ENCODE data around the gene ARL9.
"Not testable (repeated sequence)": the region's sequence is repeated elsewhere in the genome, so short reads cannot be mapped to it uniquely, and the experiment has no call there.

The ARL9 gene, protein sequence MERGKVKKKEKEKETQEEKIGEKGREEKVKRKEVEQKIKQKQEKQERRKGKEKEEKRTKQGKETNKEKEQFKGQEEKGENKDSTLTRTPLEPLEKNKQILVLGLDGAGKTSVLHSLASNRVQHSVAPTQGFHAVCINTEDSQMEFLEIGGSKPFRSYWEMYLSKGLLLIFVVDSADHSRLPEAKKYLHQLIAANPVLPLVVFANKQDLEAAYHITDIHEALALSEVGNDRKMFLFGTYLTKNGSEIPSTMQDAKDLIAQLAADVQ

DNA sequence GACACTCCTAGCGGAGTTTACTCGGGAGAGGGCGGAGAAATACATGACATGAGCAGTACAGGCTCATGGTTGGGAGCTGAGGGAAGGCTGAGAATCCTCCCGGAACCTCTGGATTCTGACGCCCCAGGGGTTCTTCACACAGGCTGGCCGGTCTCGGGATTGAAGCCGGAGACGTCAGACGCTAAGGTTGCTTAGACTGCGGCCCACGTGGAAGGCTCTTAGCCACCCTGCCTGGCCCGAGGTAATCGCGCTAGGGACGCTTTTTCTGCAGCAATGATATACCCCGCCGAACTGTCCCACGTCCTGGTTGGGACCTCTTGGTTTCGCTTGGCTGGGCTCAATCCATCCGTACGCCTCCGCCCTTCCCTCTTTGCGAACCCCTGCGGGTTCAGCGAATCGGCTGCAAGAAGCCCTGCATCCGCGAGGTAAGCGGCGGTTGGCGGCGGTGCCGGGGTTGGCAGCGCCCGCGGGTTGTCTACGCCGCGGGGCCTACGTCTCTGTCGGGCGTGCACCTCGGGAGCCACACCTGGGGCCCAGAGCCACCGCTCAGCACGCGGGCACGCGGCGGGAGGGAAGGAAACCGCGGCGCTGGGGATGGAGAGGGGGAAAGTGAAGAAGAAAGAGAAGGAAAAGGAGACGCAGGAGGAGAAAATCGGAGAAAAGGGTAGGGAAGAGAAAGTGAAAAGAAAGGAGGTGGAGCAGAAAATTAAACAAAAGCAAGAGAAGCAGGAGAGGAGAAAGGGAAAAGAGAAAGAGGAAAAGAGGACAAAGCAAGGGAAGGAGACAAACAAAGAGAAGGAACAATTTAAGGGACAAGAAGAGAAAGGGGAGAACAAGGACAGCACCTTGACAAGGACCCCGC lies at the start of gene ARL9:
ARL9 (plus strand) TSS at position 523 of the 862 bp plus-strand sequence; CDS start at position 595, 72 bp downstream.
- peak within 1 kb of the TSS in 1 of 2 donors; percentile 28 for H3K27ac ChIP-seq (ENCODE audit: low read depth in 2 of 2, low read length in 2 of 2)
- H3K27me3 ChIP-seq (ENCODE audit: control insufficient read depth in 2 of 2, insufficient read depth in 2 of 2, low read length in 2 of 2), result peaks cover 0 to 2% of the 10 kb centered on the region in 2 donors
- peak within 1 kb of the TSS; percentile 41 to 71 for H3K9ac ChIP-seq (ENCODE audit: low read depth in 1 of 2, low read length in 2 of 2)

DNA sequence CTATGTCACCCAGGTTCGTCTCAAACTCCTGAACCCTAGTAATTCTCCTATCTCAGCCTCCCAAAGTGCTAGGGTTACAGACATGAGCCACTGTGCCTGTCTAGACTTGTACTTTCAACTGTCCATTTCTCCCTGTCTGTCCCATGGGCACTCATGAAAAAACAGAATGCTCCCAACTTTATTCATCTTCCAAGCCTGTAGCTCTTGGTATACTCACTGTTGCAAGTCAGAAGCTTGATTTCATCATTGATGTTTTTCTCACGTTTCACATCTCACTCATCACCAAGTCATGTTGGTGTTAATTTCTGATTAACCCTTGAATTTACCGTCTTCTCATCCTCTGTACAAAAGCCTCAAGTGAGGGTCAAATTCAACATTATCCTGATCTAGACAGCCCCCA lies 45.5 kb upstream of the ARL9 start:
- H3K36me3 ChIP-seq (ENCODE audit: control insufficient read depth in 2 of 2, insufficient read depth in 2 of 2, low read length in 2 of 2), result peaks cover 29 to 34% of the 10 kb centered on the region in 2 donors

More for the DNA sequence above, at the start of gene ARL9:
- Histone ChIP-seq H3K4me3 (ENCODE audit: low read length in 2 of 2) (peak within 1 kb of the TSS; percentile 77 to 78), H3K9me3 (ENCODE audit: control insufficient read depth in 2 of 2, low read length in 2 of 2) (no peaks in the 10 kb centered on the region), H3K4me1 (ENCODE audit: control insufficient read depth in 2 of 2, insufficient read depth in 2 of 2, low read length in 2 of 2) (peaks cover 6 to 7% of the 10 kb centered on the region in 2 donors), H3K36me3 (ENCODE audit: control insufficient read depth in 2 of 2, insufficient read depth in 2 of 2, low read length in 2 of 2) (peaks cover 11 to 12% of the 10 kb centered on the region in 2 donors)

DNA sequence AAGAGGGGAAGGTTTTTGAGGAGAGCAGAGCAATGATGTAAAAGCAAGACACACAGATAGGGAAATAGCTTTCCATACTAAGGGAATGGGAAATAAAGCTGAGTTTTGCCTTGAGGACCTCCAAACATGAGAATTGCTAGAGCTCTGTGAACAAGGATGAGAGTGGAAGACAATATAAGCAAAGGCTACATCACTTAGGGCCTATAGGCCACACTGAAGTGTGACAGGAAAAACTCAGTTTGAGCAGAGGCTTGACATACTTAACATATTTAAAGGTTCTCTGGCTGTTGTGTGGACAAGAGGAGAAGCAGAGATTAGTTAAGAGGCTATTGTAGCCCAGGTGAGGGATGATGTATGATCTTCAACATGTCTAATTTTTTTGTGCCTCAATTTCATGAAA lies 43.4 kb upstream of the ARL9 start:
- Histone ChIP-seq H3K9me3 (ENCODE audit: control insufficient read depth in 2 of 2, low read length in 2 of 2) (no peaks in the 10 kb centered on the region), H3K4me3 (ENCODE audit: low read length in 2 of 2) (no peak overlapping the region), H3K9ac (ENCODE audit: low read depth in 1 of 2, low read length in 2 of 2) (no peak overlapping the region), H3K27ac (ENCODE audit: low read depth in 2 of 2, low read length in 2 of 2) (no peak overlapping the region), H3K27me3 (ENCODE audit: control insufficient read depth in 2 of 2, insufficient read depth in 2 of 2, low read length in 2 of 2) (no peaks in the 10 kb centered on the region), H3K4me1 (ENCODE audit: control insufficient read depth in 2 of 2, insufficient read depth in 2 of 2, low read length in 2 of 2) (peaks cover 8 to 13% of the 10 kb centered on the region in 2 donors), H3K36me3 (ENCODE audit: control insufficient read depth in 2 of 2, insufficient read depth in 2 of 2, low read length in 2 of 2) (peaks cover 28 to 29% of the 10 kb centered on the region in 2 donors)

More for the DNA sequence above, 45.5 kb upstream of the ARL9 start:
- no peaks in the 10 kb centered on the region for H3K4me1 ChIP-seq (ENCODE audit: control insufficient read depth in 2 of 2, insufficient read depth in 2 of 2, low read length in 2 of 2)
- no peak overlapping the region for H3K27ac ChIP-seq (ENCODE audit: low read depth in 2 of 2, low read length in 2 of 2)
- H3K4me3 ChIP-seq (ENCODE audit: low read length in 2 of 2), result no peak overlapping the region
- H3K9me3 ChIP-seq (ENCODE audit: control insufficient read depth in 2 of 2, low read length in 2 of 2), result no peaks in the 10 kb centered on the region
- no peak overlapping the region for H3K9ac ChIP-seq (ENCODE audit: low read depth in 1 of 2, low read length in 2 of 2)
- H3K27me3 ChIP-seq (ENCODE audit: control insufficient read depth in 2 of 2, insufficient read depth in 2 of 2, low read length in 2 of 2), result no peaks in the 10 kb centered on the region

DNA sequence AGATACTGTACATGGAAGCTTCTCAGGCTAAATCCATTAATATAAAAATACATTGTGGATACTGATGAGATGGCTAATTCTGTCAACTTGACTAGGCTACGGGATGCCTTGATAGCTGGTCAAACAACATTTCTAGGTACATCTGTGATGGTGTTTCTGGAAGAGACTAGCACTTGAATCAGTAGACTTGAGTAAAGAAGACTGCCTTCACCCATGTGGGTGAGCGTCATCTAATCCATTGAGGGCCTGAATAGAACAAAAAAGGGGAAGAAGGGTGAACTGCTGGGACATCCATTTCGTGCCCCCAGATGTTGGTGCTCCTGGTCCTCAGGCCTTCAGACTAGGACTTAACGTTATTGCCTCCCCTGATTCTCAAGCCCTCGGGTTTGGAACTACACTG lies 41.9 kb upstream of the ARL9 start:
- Histone ChIP-seq H3K9me3 (ENCODE audit: control insufficient read depth in 2 of 2, low read length in 2 of 2) (no peaks in the 10 kb centered on the region), H3K4me1 (ENCODE audit: control insufficient read depth in 2 of 2, insufficient read depth in 2 of 2, low read length in 2 of 2) (peaks cover 12 to 13% of the 10 kb centered on the region in 2 donors), H3K27me3 (ENCODE audit: control insufficient read depth in 2 of 2, insufficient read depth in 2 of 2, low read length in 2 of 2) (no peaks in the 10 kb centered on the region), H3K36me3 (ENCODE audit: control insufficient read depth in 2 of 2, insufficient read depth in 2 of 2, low read length in 2 of 2) (peaks cover 24 to 28% of the 10 kb centered on the region in 2 donors), H3K9ac (ENCODE audit: low read depth in 1 of 2, low read length in 2 of 2) (no peak overlapping the region), H3K27ac (ENCODE audit: low read depth in 2 of 2, low read length in 2 of 2) (no peak overlapping the region), H3K4me3 (ENCODE audit: low read length in 2 of 2) (no peak overlapping the region)

DNA sequence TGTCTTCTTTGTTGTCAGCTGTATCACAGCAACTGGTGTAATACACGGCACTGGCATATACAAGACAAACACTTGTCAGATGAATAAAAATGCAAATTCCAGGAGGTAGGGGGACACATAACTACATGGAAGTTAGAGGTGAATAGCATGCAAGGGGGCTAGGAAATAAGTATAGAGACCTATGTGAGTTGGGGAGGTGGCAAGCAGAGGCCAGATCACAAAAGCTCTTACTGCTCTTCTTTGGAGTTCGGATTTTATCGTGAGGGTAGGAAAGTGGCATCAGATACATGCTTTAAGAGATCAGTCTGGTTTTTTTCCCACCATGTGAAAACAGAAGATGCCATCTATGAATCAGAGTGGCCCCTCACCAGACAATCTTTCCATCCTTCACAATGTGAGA lies 41.0 kb upstream of the ARL9 start:
- Histone ChIP-seq H3K9me3 (ENCODE audit: control insufficient read depth in 2 of 2, low read length in 2 of 2) (no peaks in the 10 kb centered on the region), H3K4me1 (ENCODE audit: control insufficient read depth in 2 of 2, insufficient read depth in 2 of 2, low read length in 2 of 2) (peaks cover 15 to 18% of the 10 kb centered on the region in 2 donors), H3K27ac (ENCODE audit: low read depth in 2 of 2, low read length in 2 of 2) (no peak overlapping the region)

DNA sequence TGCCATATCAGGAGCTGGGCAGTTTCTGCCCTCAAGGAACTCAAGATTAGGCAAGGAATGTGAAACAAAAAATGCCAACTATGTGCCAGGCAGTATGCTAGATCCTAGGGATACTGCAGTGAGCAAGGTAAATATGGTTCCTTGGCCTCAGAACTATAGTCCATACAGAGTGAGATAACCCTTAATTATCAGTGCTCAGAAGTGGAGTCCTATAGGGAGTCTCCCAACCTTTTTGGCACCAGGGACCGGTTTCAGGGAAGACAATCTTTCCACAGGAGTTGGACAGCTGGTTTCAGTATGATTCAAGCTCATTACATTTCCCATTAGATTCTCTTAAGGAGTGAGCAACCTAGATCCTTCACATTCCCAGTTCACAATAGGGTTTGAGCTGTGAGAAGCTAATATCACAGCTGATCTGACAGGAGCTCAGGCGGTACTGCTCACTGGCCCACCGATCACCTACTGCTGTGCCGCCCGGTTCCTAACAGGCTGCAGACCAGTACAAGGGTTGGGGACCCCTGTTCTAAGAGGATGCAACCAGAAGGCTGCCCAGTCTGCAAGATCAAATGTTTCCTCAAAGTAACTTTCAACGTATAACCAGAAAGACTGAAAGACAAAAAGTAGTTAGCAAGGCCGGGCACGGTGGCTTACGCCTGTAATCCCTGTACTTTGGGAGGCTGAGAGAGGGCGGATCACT lies 39.8 kb upstream of the ARL9 start:
- no peak overlapping the region for H3K27ac ChIP-seq (ENCODE audit: low read depth in 2 of 2, low read length in 2 of 2)
- H3K4me3 ChIP-seq (ENCODE audit: low read length in 2 of 2), result peak overlapping the region; percentile 93 to 99
- H3K9ac ChIP-seq (ENCODE audit: low read depth in 1 of 2, low read length in 2 of 2), result no peak overlapping the region
- peaks cover 7 to 11% of the 10 kb centered on the region in 2 donors for H3K36me3 ChIP-seq (ENCODE audit: control insufficient read depth in 2 of 2, insufficient read depth in 2 of 2, low read length in 2 of 2)
- no peaks in the 10 kb centered on the region for H3K27me3 ChIP-seq (ENCODE audit: control insufficient read depth in 2 of 2, insufficient read depth in 2 of 2, low read length in 2 of 2)
- peaks cover 15 to 18% of the 10 kb centered on the region in 2 donors for H3K4me1 ChIP-seq (ENCODE audit: control insufficient read depth in 2 of 2, insufficient read depth in 2 of 2, low read length in 2 of 2)
- no peaks in the 10 kb centered on the region for H3K9me3 ChIP-seq (ENCODE audit: control insufficient read depth in 2 of 2, low read length in 2 of 2)

More for the DNA sequence above, 41.0 kb upstream of the ARL9 start:
- no peak overlapping the region for H3K9ac ChIP-seq (ENCODE audit: low read depth in 1 of 2, low read length in 2 of 2)
- no peak overlapping the region for H3K4me3 ChIP-seq (ENCODE audit: low read length in 2 of 2)
- H3K27me3 ChIP-seq (ENCODE audit: control insufficient read depth in 2 of 2, insufficient read depth in 2 of 2, low read length in 2 of 2), result no peaks in the 10 kb centered on the region
- H3K36me3 ChIP-seq (ENCODE audit: control insufficient read depth in 2 of 2, insufficient read depth in 2 of 2, low read length in 2 of 2), result peaks cover 17 to 21% of the 10 kb centered on the region in 2 donors

DNA sequence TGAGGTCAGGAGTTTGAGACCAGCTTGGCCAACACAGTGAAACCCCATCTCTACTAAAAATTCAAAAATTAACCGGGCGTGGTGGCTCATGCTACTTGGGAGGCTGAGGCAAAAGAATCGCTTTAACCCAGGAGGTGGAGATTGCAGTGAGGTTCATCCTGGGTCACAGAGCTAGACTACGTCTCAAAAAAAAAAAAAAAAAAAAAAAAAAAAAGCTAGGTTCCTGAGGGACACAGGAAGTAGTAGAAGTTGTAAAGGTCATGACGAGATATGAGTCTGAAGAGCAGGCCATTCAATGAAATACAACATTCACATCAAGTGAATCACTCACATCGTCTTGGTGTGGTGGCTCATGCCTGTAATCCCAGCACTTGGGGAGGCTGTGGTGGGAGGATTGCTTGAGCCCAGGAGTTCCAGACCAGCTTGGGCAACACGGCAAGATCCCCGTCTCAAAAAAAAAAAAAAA lies 39.3 kb upstream of the ARL9 start:
- H3K36me3 ChIP-seq (ENCODE audit: control insufficient read depth in 2 of 2, insufficient read depth in 2 of 2, low read length in 2 of 2), result peaks cover 9 to 11% of the 10 kb centered on the region in 2 donors
- H3K4me3 ChIP-seq (ENCODE audit: low read length in 2 of 2), result peak overlapping the region; percentile 93 to 99
- H3K27ac ChIP-seq (ENCODE audit: low read depth in 2 of 2, low read length in 2 of 2), result peak overlapping the region in 1 of 2 donors; percentile 91
- H3K9me3 ChIP-seq (ENCODE audit: control insufficient read depth in 2 of 2, low read length in 2 of 2); H3K27me3 ChIP-seq (ENCODE audit: control insufficient read depth in 2 of 2, insufficient read depth in 2 of 2, low read length in 2 of 2): not testable (repeated sequence)
- peaks cover 15 to 18% of the 10 kb centered on the region in 2 donors for H3K4me1 ChIP-seq (ENCODE audit: control insufficient read depth in 2 of 2, insufficient read depth in 2 of 2, low read length in 2 of 2)
- H3K9ac ChIP-seq (ENCODE audit: low read depth in 1 of 2, low read length in 2 of 2), result peak overlapping the region; percentile 85 to 95

DNA sequence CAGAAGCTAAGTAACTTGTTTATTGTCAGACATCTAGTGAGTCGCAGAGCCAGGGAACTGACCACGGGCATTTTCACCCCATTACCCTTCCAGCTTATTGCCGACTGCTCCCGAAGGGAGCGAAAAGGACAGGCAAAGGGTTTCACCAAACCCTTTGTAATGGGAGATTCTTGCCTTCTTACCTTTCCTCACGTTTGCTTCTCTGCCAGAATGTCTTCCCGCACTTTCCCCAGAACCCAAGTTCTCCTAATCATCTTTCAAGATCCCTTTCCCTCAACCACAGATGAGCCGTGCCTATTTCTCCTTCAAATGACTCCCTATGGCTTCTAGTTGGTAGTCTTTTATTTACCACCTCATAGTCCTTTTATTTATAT lies 38.7 kb upstream of the ARL9 start:
- no peaks in the 10 kb centered on the region for H3K27me3 ChIP-seq (ENCODE audit: control insufficient read depth in 2 of 2, insufficient read depth in 2 of 2, low read length in 2 of 2)
- peaks cover 14 to 15% of the 10 kb centered on the region in 2 donors for H3K36me3 ChIP-seq (ENCODE audit: control insufficient read depth in 2 of 2, insufficient read depth in 2 of 2, low read length in 2 of 2)
- peak overlapping the region; percentile 87 to 91 for H3K27ac ChIP-seq (ENCODE audit: low read depth in 2 of 2, low read length in 2 of 2)
- no peaks in the 10 kb centered on the region for H3K9me3 ChIP-seq (ENCODE audit: control insufficient read depth in 2 of 2, low read length in 2 of 2)
- peak overlapping the region; percentile 93 to 99 for H3K4me3 ChIP-seq (ENCODE audit: low read length in 2 of 2)
- H3K4me1 ChIP-seq (ENCODE audit: control insufficient read depth in 2 of 2, insufficient read depth in 2 of 2, low read length in 2 of 2), result peaks cover 15 to 18% of the 10 kb centered on the region in 2 donors
- peak overlapping the region; percentile 85 to 95 for H3K9ac ChIP-seq (ENCODE audit: low read depth in 1 of 2, low read length in 2 of 2)

DNA sequence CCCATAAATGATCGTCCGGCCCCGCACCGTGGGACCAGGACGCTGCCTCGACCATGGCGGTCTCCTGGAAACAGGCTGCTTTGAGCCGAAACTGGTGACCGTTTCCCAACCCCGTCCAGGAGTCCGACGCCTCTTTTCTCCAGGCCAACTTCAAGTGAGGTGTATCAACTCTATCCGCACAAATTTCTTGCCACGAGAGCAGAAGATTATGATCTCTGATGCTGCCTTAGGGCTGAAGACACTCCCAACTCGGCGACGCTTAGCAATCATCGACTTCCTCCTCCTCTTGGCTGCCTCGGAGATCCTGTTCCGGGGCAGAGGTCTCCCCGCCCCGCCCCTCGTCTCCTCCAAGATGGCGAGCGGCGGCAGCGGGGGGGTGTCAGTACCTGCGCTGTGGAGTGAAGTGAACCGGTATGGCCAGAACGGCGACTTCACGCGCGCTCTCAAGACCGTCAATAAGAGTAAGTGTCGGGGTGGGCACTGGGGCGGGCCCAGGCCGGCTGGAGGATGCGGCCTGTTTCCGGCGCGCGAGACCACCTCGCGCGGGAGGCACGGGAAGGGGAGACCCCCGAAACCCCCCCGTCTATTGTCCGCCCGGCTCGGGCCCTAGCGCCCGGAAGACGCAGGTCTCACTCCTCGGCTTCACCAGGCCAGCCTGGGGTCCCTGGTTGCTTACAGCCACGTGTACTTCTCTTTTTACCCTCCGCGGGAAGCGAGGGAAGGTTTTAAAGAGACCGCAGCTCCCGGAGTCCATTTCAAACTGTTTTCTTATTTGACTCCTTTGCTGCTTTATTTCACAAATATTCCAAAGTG lies 38.1 kb upstream of the ARL9 start, which contains the start of gene SRP72:
SRP72 (plus strand) TSS at position 334 of the 813 bp plus-strand sequence; CDS start at position 353, 19 bp downstream.
- Histone ChIP-seq H3K9ac (ENCODE audit: low read depth in 1 of 2, low read length in 2 of 2) (peak within 1 kb of the TSS; percentile 85 to 95), H3K9me3 (ENCODE audit: control insufficient read depth in 2 of 2, low read length in 2 of 2) (no peaks in the 10 kb centered on the region), H3K4me3 (ENCODE audit: low read length in 2 of 2) (peak within 1 kb of the TSS; percentile 93 to 99), H3K4me1 (ENCODE audit: control insufficient read depth in 2 of 2, insufficient read depth in 2 of 2, low read length in 2 of 2) (peaks cover 15 to 18% of the 10 kb centered on the region in 2 donors), H3K36me3 (ENCODE audit: control insufficient read depth in 2 of 2, insufficient read depth in 2 of 2, low read length in 2 of 2) (peaks cover 10 to 13% of the 10 kb centered on the region in 2 donors), H3K27me3 (ENCODE audit: control insufficient read depth in 2 of 2, insufficient read depth in 2 of 2, low read length in 2 of 2) (no peaks in the 10 kb centered on the region), H3K27ac (ENCODE audit: low read depth in 2 of 2, low read length in 2 of 2) (peak within 1 kb of the TSS; percentile 87 to 91)
